Natural killer cell (primary cell): ENCODE measurements around the gene CGREF1. TPM values are rescaled to one million over a fixed set of nuclear protein-coding genes. Genes with fewer than 3 reads are reported as not detected.

Experiments used
- ATAC-seq, 3 donors: fragments of 150-1000 bp in 2 of 3; fragments of 200-7000 bp in 1 of 3; cut with Tn5 transposase; 1 replicate in 1 of 3; 2 replicates in 2 of 3; pipeline ENCODE4 v1.10.0; 2021; ENCODE audit warnings: mild to moderate bottlenecking in 2 of 3, moderate library complexity in 2 of 3
- DNase-seq, 2 donors: peaks; one replicate each; pipeline versions ENCODE4 v3.0.0 to v3.0.0-alpha.2; 2013 to 2021; ENCODE audit warnings: mixed read lengths in 1 of 2
- H3K27ac ChIP-seq: one replicate; pipeline ENCODE4 v1.5.1; 2013; ENCODE audit warnings: mild to moderate bottlenecking, low read length
- H3K27me3 ChIP-seq: one replicate; pipeline ENCODE4 v1.6.1; 2013; ENCODE audit warnings: low read length; ENCODE audit not compliant: control insufficient read depth, insufficient read depth
- H3K36me3 ChIP-seq: one replicate; pipeline ENCODE4 v1.6.1; 2013; ENCODE audit warnings: low read length; ENCODE audit not compliant: control insufficient read depth, insufficient read depth
- H3K4me1 ChIP-seq: one replicate; pipeline ENCODE4 v1.6.1; 2013; ENCODE audit warnings: low read length; ENCODE audit not compliant: control insufficient read depth, insufficient read depth
- H3K4me3 ChIP-seq: one replicate; pipeline ENCODE4 v1.5.1; 2013; ENCODE audit warnings: low read length
- H3K9me3 ChIP-seq: one replicate; pipeline ENCODE4 v1.6.1; 2013; ENCODE audit warnings: low read length; ENCODE audit not compliant: control insufficient read depth, insufficient read depth
- H3K27ac Mint-ChIP-seq, 2 donors: one replicate each; pipeline ENCODE4 v1.8.0; 2022; ENCODE audit warnings: mild to moderate bottlenecking in 2 of 2, mixed read lengths in 2 of 2, moderate library complexity in 1 of 2
- H3K27me3 Mint-ChIP-seq, 2 donors: one replicate each; pipeline ENCODE4 v1.8.0; 2022; ENCODE audit warnings: low read depth in 2 of 2, mixed read lengths in 2 of 2
- H3K36me3 Mint-ChIP-seq: one replicate; pipeline ENCODE4 v1.8.0; 2022; ENCODE audit warnings: mixed read lengths
- H3K4me1 Mint-ChIP-seq, 2 donors: one replicate each; pipeline ENCODE4 v1.8.0; 2022; ENCODE audit warnings: mixed read lengths in 2 of 2
- H3K4me3 Mint-ChIP-seq: one replicate; pipeline ENCODE4 v1.8.0; 2022; ENCODE audit warnings: mild to moderate bottlenecking, moderate library complexity, mixed read lengths
- H3K9me3 Mint-ChIP-seq, 2 donors: one replicate each; pipeline ENCODE4 v1.8.0; 2022; ENCODE audit warnings: mixed read lengths in 2 of 2
- WGBS: methylation state at CpG from one replicate; pipeline ENCODE4 v1.1.7; 2013; ENCODE audit warnings: missing lambda C conversion rate; ENCODE audit not compliant: insufficient coverage; 5-methylcytosine and 5-hydroxymethylcytosine counted together
- intact Hi-C: fragments of 100-400 bp; cut with micrococcal nuclease; formaldehyde crosslinking; loops from one replicate; pipeline ENCODE4 v1.14.2; 2022
- total RNA-seq, 4 donors: library from RNA; stranded (reverse); fragments of 120-200 nt in 1 of 4; gene quantifications; one replicate each; pipeline versions ENCODE4 v1.2.3 to v1.2.4, GENCODE V29; 2013 to 2022
- TF ChIP-seq, protein P1 (sequence below): fragments of 200-600 bp; IDR thresholded peaks from one replicate; pipeline ENCODE4 v1.8.0; 2022; ENCODE audit warnings: antibody characterized with exemption

The CGREF1 gene
- total RNA-seq, 3 donors from 2014 or later (not counting 1 experiment from before 2014, with no cell fraction given): not detected

GRCh38 chr2:27094353-27094984 is 24.5 kb downstream of the CGREF1 start:
- no peak for ATAC-seq
- TF ChIP-seq, protein P1, sequence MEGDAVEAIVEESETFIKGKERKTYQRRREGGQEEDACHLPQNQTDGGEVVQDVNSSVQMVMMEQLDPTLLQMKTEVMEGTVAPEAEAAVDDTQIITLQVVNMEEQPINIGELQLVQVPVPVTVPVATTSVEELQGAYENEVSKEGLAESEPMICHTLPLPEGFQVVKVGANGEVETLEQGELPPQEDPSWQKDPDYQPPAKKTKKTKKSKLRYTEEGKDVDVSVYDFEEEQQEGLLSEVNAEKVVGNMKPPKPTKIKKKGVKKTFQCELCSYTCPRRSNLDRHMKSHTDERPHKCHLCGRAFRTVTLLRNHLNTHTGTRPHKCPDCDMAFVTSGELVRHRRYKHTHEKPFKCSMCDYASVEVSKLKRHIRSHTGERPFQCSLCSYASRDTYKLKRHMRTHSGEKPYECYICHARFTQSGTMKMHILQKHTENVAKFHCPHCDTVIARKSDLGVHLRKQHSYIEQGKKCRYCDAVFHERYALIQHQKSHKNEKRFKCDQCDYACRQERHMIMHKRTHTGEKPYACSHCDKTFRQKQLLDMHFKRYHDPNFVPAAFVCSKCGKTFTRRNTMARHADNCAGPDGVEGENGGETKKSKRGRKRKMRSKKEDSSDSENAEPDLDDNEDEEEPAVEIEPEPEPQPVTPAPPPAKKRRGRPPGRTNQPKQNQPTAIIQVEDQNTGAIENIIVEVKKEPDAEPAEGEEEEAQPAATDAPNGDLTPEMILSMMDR: no peak
- H3K27ac Mint-ChIP-seq: no peak overlapping the region
- no peaks in the 10 kb centered on the region for H3K27me3 Mint-ChIP-seq
- intact Hi-C loops: no loop called here
- DNase-seq: no peak
- Histone ChIP-seq H3K36me3 (no peaks in the 10 kb centered on the region), H3K27ac (no peak overlapping the region), H3K9me3 (no peaks in the 10 kb centered on the region), H3K27me3 (no peaks in the 10 kb centered on the region), H3K4me1 (peaks cover 9% of the 10 kb centered on the region), H3K4me3 (no peak overlapping the region)
- H3K36me3 Mint-ChIP-seq: no peaks in the 10 kb centered on the region
- no peaks in the 10 kb centered on the region for H3K9me3 Mint-ChIP-seq
- peaks cover 0 to 16% of the 10 kb centered on the region in 2 donors for H3K4me1 Mint-ChIP-seq
- H3K4me3 Mint-ChIP-seq: no peak overlapping the region
- WGBS: 93% methylated on average over 24 of the region's 24 CpGs

DNA sequence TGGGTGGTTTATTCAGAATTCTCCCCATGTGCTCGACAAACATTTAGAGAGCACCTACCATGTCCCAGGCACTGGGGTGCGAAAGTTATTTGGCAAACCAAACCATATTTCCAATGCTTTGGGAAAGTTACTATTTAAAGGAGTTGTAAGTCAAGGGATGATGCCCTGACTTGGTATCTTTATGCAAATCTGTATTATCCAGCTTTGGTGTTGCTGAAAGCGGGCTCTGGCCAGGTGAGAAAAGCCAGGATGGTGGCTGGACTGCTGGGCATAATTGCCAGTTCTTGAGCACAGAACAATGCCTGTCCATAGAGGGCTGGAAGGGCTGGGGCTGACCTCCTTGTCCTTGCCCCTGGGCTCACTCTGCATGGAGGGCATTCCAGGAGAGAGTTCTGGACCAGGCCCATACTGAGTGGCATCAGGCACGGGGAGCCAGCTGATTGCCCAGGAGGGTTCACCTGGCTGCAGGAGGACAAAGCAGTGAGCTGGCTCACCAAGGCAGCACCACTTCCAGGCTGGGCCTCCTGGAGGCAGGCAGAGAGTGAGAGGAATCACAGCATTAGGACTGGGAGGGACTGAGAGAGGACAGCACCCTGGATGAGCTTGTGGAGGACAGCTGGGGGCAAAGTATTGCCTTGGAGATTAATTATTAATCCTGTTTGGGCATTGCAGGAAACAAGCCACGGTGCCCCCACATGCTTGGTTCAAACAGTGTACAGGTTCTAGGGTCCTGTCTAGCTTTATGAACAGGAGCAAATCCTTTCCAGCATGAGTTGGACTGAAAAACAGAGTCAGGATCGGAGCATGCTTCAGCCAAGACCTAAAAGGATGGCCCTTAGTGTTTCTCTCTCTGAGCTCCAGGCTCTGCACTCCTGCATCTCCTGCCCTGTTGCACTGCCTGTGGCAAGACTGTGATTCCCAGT is 25.2 kb downstream of the CGREF1 start:
- no peaks in the 10 kb centered on the region for H3K27me3 Mint-ChIP-seq
- intact Hi-C loops: no loop called here
- ATAC-seq (no peak), DNase-seq (no peak)
- no peaks in the 10 kb centered on the region for H3K9me3 Mint-ChIP-seq
- H3K4me3 ChIP-seq: no peak overlapping the region
- H3K27ac ChIP-seq: no peak overlapping the region
- no peaks in the 10 kb centered on the region for H3K36me3 Mint-ChIP-seq
- H3K36me3 ChIP-seq: no peaks in the 10 kb centered on the region
- H3K4me3 Mint-ChIP-seq: no peak overlapping the region
- H3K4me1 Mint-ChIP-seq: peaks cover 0 to 16% of the 10 kb centered on the region in 2 donors
- TF ChIP-seq, protein P1: no peak
- H3K9me3 ChIP-seq: no peaks in the 10 kb centered on the region
- H3K27ac Mint-ChIP-seq: no peak overlapping the region
- peaks cover 9% of the 10 kb centered on the region for H3K4me1 ChIP-seq
- no peaks in the 10 kb centered on the region for H3K27me3 ChIP-seq
- 92% methylated on average over 6 of the region's 6 CpGs for WGBS

DNA sequence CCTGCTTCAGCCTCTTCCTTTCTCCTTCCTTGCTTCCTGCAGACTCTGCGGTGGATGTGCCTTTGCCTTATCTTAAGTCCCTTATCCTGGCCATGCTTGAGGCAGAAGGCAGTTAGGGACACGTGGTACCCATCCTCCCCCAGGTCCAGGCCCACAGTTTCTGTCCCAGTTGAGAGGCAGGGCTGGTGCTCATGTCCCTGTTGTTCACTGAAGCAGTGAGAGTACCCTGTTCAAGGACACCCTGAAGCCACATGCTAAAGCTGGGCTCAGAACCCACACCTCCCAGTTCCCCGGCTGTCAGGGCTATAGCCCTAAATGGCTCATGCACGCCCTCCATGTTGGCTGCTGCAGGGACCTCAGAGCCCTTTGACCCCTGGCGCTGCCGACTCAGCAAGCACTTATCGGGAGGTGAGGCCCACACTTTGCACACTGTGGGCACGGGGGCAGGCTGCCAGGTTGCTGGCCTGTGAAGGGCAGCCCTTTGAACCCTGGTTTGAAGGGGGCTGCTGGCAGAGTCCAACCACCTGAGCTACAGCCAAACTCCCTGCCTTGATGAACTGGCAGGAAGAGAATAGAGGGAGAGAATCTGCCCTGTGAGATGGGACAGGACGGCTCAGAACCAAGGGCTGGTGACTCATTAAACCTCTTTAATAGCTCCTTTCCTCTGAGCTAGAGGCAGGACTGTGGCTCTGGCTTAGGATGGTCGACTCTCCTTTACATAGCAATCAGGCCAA is 26.1 kb downstream of the CGREF1 start:
- H3K9me3 Mint-ChIP-seq: no peaks in the 10 kb centered on the region
- WGBS: 83% methylated on average over 10 of the region's 10 CpGs
- no peaks in the 10 kb centered on the region for H3K27me3 Mint-ChIP-seq
- no peaks in the 10 kb centered on the region for H3K9me3 ChIP-seq
- H3K27ac ChIP-seq: no peak overlapping the region
- H3K36me3 Mint-ChIP-seq: no peaks in the 10 kb centered on the region
- TF ChIP-seq, protein P1: no peak
- no peaks in the 10 kb centered on the region for H3K36me3 ChIP-seq
- no peak overlapping the region for H3K27ac Mint-ChIP-seq
- H3K27me3 ChIP-seq: no peaks in the 10 kb centered on the region
- H3K4me3 Mint-ChIP-seq: no peak overlapping the region
- intact Hi-C loops: no loop called here
- peaks cover 9% of the 10 kb centered on the region for H3K4me1 ChIP-seq
- no peak for ATAC-seq
- DNase-seq: no peak
- H3K4me1 Mint-ChIP-seq: peaks cover 0 to 16% of the 10 kb centered on the region in 2 donors
- no peak overlapping the region for H3K4me3 ChIP-seq
